GM12891 (cell line): Measurements from ENCODE around the gene VPS35L.

ENCODE experiments used
- POLR2AphosphoS5 ChIP-seq: IDR thresholded peaks from 2 replicates; pipeline ENCODE4 v1.6.1; 2011; ENCODE audit warnings: low read depth, low read length, control low read depth
- SPI1 ChIP-seq: IDR thresholded peaks from 2 replicates; pipeline ENCODE4 v1.6.1; 2011; ENCODE audit warnings: low read depth, low read length, control low read depth

GRCh38 chr16:19560078-19560477, 4.6 kb downstream of the VPS35L start:
- TF ChIP-seq POLR2AphosphoS5 (no peak), SPI1 (no peak)
